ENCODE results near the gene JKAMP. TPM values are rescaled to one million over a fixed set of nuclear protein-coding genes. Genes with fewer than 3 reads are reported as not detected.

Gene JKAMP
- polyA plus RNA-seq, 1 experiment = 93.4 TPM

DNA sequence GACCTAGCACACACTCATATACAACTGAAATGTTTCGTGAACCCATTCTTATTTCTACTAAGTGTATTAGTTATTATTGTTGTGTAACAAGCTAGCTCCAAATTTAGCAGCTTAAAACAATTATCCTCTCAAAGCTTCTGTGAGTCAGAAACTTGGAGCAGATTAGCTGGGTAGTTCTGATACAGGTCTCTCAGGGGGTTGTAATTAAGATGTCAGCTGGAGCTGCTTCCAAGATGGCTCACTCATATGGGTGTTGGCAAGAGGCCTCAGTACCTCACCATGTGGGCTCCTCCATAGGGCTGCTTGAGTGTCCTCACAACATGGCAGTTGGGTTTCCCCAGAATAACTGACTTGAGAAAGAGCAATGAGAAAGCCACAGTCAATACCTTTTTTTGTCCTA is 28.9 kb upstream of the JKAMP start:
- no peak for DNase-seq (ENCODE audit: low read depth)
- ChIA-PET CTCF (interaction anchor here (1.3 to 2.2 kb wide), 3 partner anchors 8 to 52 kb away, joined by 3 to 5 read pairs (median 4); no protein-coding TSS in a partner anchor), POLR2A (no interaction called here)
- Histone ChIP-seq H3K4me3 (ENCODE audit: low read depth, low read length) (no peak overlapping the region), H3K36me3 (ENCODE audit: control insufficient read depth, insufficient read depth, low read length) (peaks cover 2% of the 10 kb centered on the region), H3K27me3 (ENCODE audit: control insufficient read depth, insufficient read depth, low read length) (no peaks in the 10 kb centered on the region)
- TF ChIP-seq, protein P1, sequence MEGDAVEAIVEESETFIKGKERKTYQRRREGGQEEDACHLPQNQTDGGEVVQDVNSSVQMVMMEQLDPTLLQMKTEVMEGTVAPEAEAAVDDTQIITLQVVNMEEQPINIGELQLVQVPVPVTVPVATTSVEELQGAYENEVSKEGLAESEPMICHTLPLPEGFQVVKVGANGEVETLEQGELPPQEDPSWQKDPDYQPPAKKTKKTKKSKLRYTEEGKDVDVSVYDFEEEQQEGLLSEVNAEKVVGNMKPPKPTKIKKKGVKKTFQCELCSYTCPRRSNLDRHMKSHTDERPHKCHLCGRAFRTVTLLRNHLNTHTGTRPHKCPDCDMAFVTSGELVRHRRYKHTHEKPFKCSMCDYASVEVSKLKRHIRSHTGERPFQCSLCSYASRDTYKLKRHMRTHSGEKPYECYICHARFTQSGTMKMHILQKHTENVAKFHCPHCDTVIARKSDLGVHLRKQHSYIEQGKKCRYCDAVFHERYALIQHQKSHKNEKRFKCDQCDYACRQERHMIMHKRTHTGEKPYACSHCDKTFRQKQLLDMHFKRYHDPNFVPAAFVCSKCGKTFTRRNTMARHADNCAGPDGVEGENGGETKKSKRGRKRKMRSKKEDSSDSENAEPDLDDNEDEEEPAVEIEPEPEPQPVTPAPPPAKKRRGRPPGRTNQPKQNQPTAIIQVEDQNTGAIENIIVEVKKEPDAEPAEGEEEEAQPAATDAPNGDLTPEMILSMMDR (IDR thresholded peaks at IDR 0.05; ENCODE audit: insufficient read depth, low read depth, low read length) = no peak

DNA sequence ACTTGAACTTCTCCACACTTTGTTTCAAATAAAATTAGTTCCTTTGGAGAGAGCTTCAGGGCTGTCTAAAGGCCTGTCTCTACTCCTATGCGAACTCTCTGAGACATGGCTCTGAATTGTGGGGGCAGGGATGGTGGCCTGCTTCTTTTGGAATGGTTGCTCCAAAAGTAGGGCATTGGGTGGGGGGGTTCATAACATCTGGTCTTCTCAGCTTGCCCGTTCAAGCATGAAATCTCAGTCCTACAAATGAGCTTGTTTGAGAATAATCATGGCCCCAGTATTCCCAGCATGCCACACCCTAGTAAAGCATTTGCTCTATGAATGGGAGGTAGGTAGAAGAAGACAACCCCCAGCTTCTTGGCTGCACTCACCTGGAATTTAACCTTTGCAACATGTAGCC is 25.8 kb upstream of the JKAMP start:
- TF ChIP-seq, protein P1 (IDR thresholded peaks at IDR 0.05; ENCODE audit: insufficient read depth, low read depth, low read length) = no peak
- ChIA-PET CTCF (interaction anchor here (0.8 to 2.2 kb wide), 4 partner anchors 11 to 329 kb away, joined by 3 to 9 read pairs (median 4); partner anchors contain the start of genes JKAMP and L3HYPDH), POLR2A (no interaction called here)
- no peaks in the 10 kb centered on the region for H3K27me3 ChIP-seq (ENCODE audit: control insufficient read depth, insufficient read depth, low read length)
- no peak for DNase-seq (ENCODE audit: low read depth)
- no peak overlapping the region for H3K4me3 ChIP-seq (ENCODE audit: low read depth, low read length)
- H3K36me3 ChIP-seq (ENCODE audit: control insufficient read depth, insufficient read depth, low read length) = peaks cover 2% of the 10 kb centered on the region

DNA sequence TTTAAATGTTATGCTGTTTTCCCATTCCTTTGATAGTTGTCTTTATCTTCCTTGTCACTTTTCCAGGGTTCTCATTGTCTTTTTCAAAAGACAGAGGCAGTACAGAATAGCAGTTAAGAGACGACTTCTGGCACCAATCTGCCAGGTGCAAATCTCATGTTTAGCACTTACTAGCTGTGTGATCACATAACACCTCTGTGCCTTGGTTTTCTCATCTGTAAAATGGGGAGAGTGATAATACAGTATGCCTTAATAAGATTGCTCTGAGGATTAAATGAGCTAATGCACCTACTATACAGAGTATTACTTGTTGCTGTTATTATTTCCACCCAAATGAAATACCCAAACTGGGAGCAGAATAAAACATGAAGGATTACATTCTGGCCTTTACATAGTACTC is 23.9 kb upstream of the JKAMP start:
- Histone ChIP-seq H3K36me3 (ENCODE audit: control insufficient read depth, insufficient read depth, low read length) (peaks cover 2% of the 10 kb centered on the region), H3K27me3 (ENCODE audit: control insufficient read depth, insufficient read depth, low read length) (no peaks in the 10 kb centered on the region), H3K4me3 (ENCODE audit: low read depth, low read length) (no peak overlapping the region)
- ChIA-PET POLR2A (no interaction called here), CTCF (no interaction called here)
- TF ChIP-seq, protein P1 (IDR thresholded peaks at IDR 0.05; ENCODE audit: insufficient read depth, low read depth, low read length) = no peak
- DNase-seq (ENCODE audit: low read depth) = no peak

DNA sequence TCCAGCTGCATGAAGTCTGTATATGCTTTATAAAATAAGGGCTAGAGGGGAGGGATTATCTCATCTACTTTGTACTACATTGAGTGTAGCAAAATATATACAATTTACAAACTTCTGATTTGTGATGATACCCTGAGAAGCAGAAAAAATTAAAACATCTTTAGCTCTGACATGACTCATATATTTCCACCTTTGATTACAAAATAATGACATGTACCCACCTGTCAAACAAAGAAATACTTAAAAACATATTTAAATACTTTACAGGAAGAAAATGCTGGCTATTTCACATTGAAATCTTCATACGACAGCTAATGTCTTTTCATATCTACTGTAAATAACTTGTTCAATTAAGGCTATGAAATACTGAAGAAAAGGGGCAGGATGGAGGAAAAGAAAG is 22.4 kb upstream of the JKAMP start:
- H3K36me3 ChIP-seq (ENCODE audit: control insufficient read depth, insufficient read depth, low read length) = peaks cover 2% of the 10 kb centered on the region
- ChIA-PET POLR2A (no interaction called here), CTCF (interaction anchor here (1.0 to 1.6 kb wide), 2 partner anchors 18 to 333 kb away, joined by 3 read pairs; no protein-coding TSS in a partner anchor)

DNA sequence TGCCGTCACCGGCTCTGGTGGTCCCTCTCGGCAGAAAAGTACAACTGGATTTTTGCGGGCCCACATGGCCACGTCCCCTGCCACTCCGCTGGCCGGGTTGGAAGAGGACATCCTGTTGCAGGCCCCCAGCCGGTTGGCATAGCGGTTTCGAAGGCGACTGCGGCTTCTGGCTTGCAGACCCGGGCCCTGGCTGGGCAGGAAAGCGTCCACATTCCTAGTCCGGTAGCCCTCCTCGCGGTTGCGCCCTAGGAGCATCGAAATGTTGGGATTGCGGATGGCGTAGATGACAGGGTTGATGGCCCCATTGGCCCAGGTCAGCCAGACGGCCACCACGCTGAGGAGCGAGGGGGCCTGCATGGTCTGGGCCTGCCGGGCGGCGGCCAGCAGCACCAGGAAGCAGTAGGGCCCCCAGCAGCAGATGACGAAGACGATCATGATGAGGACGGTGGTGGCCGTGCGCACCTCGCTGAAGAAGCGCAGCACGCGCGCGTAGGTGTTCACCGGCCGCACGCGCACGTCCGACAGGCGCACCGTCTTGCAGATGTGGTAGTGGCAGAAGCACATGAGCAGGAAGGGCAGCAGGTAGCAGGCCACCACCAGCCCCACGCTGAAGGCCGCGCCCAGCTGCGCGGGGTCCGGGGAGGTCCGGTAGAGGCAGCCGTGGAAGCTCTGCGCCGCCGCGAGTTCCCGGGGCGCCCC is 20.4 kb upstream of the JKAMP start:
- ChIA-PET CTCF (interaction anchor here (0.6 to 1.7 kb wide), 3 partner anchors 9 to 113 kb away, joined by 4 to 5 read pairs (median 5); partner anchors contain the start of genes JKAMP and L3HYPDH), POLR2A (no interaction called here)
- H3K4me3 ChIP-seq (ENCODE audit: low read depth, low read length) = peak overlapping the region; percentile 46
- no peak for DNase-seq (ENCODE audit: low read depth)
- H3K27me3 ChIP-seq (ENCODE audit: control insufficient read depth, insufficient read depth, low read length) = no peaks in the 10 kb centered on the region
- TF ChIP-seq, protein P1 (IDR thresholded peaks at IDR 0.05; ENCODE audit: insufficient read depth, low read depth, low read length) = no peak
- H3K36me3 ChIP-seq (ENCODE audit: control insufficient read depth, insufficient read depth, low read length) = peaks cover 3% of the 10 kb centered on the region

More for the DNA sequence above, 22.4 kb upstream of the JKAMP start:
- Histone ChIP-seq H3K27me3 (ENCODE audit: control insufficient read depth, insufficient read depth, low read length) (no peaks in the 10 kb centered on the region), H3K4me3 (ENCODE audit: low read depth, low read length) (no peak overlapping the region)
- TF ChIP-seq, protein P1 (IDR thresholded peaks at IDR 0.05; ENCODE audit: insufficient read depth, low read depth, low read length) = no peak
- no peak for DNase-seq (ENCODE audit: low read depth)

All from BJ (cell line).